Stimulated activated naive CD4-positive, alpha-beta T cell treated with Interleukin-2 at 50 U/mL for 16 hours (primary cell): ENCODE results near the gene THAP2.
"Not testable (repeated sequence)": the region's sequence is repeated elsewhere in the genome, so short reads cannot be mapped to it uniquely, and the experiment has no call there.

Source experiments
- DNase-seq: peaks from one replicate; lab custom pipeline; 2025; lab: John Stamatoyannopoulos, UW

The THAP2 gene

DNA sequence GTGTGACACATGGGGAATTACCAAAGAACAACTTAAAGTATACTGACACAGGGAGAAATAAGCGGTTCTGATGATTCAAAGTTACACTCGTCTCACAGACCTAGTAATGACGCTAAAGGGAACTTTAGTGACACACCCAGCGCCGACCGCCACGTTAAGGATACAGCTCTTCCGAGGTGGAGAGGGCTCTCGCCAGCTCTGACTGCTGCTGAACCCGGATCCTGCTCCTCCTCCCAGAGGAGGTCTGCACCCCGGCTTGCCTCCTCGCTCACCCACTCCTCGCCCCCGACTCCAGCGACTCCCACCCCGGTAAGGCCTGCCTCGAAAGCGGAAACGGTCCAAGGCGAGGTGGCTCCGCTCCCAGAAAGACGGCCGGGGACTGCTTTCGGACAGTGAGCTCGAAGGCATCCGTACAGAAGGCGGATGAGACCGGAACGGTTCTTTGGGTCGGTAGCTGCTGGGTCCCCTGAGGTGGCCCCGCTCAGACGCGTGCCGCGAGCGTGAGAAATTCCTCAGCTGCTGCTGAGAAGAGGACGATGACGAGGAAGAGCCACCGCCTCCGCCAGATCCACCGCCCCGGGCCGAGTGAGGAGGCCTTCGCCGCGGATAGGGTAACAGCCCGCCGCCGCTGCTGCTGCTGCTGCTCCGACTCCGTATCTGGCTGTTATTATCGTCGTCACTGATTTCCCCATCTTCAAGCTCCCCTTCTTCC, 1.1 kb upstream of the THAP2 start:
- DNase-seq: peak; percentile 74

- DNase-seq: no peak
Measured at GRCh38 chr12:71664411-71665089, 449 bp downstream of the THAP2 start.

- DNase-seq: no peak
Measured at GRCh38 chr12:71665090-71665463, 976 bp downstream of the THAP2 start.

DNA sequence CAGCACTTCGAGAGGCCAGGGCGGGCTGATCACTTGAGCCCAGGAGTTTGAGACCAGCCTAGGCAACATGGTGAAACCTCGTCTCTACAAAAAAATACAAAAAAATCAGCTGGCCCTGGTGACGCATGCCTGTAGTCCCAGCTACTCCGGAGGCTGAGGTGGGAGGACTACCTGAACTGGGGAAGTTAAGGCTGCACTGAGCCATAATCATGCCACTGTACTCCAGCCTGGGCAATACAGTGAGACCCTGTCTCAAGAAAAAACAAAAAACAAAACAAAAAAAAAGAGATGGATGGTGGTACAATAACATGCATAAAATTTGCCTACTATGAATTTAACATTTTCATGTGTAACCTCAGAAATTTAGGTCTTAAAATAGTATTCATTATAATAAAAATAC, 2.2 kb downstream of the THAP2 start:
- no peak for DNase-seq

GRCh38 chr12:71671311-71671710, 7.2 kb downstream of the THAP2 start:
- DNase-seq: no peak

DNA sequence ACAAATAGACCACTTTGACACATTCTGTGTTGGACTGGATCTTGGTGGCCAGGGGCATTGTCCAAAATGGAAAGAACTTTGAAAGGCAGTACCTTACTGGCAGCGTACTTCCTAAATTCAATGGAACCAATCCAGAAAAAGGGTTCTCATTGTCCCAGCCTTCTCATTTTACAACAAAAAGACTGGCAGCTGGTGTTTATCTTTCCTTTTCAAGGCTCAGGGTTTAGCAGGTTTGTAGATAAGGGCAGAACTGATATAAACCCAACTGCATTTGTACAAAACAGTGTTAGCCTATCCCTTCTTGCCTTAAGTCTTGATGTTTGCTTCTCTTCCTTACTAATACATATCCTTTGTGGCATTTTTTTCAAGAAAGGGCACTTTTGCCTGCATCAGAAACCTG, 7.7 kb downstream of the THAP2 start:
- DNase-seq: no peak

DNA sequence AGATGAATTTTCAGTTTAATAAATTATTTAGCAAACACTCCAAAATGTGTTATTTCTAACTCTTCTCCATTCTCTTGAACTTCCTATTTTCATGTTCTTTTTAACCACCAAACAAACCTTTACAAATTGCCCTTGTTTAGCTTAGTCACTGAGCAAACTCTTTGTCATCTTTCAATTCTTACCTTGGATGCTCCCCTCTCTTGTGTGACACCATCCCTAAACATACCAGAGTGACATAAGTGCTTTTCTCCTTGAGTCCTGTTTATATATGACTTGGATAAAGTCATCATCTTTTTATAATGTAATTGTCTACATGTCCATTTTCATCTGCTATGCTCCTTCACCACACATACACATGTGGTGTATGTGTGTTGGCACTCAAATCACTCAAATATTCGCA, 18.4 kb downstream of the THAP2 start:
- DNase-seq: no peak

- DNase-seq: no peak
Measured at GRCh38 chr12:71683633-71684032, 19.5 kb downstream of the THAP2 start.

DNA sequence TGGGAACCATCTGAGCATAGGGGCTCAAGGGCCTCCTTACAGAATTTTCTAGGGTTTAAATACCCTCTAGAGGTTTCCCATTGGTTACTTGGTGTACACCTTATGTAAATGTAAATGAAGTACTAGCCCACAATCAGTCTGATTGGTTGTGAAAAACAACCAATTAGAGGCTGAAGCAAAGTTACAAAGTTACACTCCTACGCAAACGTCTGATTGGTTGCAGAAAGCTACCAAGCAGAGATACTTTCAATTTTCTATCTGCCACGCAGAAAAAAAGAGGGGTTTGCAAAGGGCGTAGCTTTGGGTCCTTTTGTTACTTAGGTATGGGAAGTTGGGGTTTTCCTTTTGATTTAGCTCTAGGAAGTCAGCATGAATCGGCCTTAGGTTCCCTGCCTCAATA, 20.0 kb downstream of the THAP2 start:
- no peak for DNase-seq

DNA sequence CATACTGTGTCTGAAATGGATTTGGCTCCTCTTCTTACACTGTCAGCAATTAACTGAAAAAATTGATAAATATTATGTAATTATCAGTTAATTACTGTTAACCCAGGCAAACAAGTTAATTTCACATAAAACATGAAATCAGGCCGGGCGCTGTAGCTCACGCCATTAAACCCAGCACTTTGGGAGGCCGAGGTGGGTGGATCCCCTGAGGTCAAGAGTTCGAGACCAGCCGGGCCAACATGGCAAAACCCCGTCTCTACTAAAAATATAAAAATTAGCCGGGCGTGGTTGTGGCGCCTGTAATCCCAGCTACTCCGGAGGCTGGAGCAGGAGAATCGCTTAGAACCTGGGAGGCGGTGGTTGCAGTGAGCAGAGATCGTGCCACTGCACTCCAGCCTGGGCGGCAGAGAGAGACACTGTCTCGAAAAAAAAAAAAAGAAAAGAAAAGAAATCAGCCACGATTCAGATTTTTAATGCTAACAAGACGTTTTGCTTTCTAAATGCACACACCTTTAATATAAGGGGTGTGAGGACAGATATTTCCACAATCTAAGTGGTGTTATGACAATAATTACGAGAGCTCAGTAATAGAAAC, 21.3 kb downstream of the THAP2 start:
- DNase-seq: no peak

- DNase-seq: peak; percentile 77
Measured at GRCh38 chr12:71685914-71686657, 22.0 kb downstream of the THAP2 start, which contains the start of gene TMEM19. Gene TMEM19 (plus strand): TSS chr12:71686082. CDS start chr12:71686681, 599 bp downstream.

DNA sequence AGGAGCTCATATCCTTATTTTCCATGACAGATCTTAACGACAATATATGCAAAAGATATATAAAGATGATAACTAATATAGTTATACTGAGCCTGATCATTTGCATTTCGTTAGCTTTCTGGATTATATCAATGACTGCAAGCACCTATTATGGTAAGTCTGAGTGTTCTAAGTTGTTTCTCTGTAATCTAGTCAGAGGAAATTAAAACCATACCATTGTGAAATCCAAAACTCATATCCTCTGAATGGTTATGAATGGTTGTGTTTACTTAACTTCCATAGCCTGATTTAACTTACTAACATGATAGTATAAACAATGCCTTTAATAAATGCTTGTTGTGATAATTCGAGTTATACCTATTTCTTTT, 22.5 kb downstream of the THAP2 start:
- no peak for DNase-seq

DNA sequence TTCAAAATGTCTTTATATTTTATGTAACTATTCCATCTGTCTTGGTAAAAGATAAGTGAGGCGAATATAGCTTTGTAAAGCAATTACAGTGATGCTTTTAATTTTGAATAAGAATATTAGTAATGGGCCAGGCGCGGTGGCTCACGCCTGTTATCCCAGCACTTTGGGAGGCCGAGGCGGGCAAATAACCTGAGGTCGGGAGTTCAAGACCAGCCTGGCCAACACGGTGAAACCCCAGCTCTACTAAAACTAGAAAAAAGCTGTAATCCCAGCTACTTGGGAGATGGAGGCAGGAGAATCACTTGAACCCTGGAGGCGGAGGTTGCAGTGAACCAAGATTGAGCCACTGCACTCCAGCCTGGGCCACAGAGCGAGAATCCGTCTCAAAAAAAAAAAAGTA, 23.1 kb downstream of the THAP2 start:
- not testable (repeated sequence) for DNase-seq

DNA sequence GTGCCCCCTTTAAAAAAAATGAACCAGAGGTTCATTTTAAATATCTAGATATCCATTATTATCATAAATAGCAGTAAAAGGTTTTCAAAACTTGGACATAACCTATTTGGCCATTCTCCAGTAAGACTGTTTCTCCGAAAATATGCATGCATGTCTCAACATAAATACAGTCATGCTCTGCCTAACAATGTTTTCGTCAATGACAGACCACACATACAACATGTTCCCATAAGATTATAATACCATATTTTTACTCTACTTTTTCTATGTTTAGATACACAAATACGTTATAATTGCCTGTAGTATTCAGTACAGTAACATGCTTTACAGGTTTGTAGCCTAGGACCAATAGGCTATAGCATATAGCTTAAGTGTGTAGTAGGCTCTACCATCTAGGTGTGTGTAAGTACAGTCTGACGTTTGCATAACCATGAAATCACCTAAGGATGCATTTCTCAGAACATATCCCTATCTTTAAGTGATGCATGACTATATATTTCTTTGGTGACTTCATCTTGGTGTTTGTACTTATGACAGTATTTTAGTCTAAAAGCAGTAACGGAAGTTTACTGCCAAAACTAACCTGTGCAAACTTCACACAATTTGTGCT, 25.0 kb downstream of the THAP2 start:
- no peak for DNase-seq

DNA sequence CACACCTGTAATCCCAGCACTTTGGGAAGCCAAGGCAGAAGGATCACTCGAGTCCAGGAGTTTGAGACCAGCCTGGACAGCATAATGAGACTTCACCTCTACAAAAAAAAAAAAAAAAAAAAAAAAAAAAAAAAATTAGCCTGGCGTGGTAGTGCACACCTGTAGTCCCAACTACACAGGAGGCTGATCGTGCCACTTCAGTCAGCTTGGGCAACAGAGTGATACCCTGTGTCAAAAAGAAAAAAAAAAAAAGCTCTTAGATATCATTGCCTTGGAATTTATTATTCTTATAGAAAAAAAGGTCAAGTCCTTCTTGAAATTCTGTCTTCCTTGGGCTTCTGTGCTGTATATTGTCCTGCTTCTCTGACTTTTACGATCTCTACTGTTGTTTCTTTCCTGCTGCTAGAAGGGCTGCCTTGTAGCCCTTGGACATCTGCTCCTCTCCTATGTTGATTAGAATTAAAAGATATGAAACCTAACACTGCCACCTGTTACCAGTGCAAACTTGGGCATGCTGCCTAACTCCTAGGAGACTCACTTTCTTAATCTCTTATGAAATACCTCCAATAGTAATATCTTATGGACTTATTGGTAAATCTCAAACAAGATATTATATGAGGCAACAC, 27.5 kb downstream of the THAP2 start:
- DNase-seq: no peak

GRCh38 chr12:71693126-71693525, 29.0 kb downstream of the THAP2 start:
- DNase-seq: no peak

DNA sequence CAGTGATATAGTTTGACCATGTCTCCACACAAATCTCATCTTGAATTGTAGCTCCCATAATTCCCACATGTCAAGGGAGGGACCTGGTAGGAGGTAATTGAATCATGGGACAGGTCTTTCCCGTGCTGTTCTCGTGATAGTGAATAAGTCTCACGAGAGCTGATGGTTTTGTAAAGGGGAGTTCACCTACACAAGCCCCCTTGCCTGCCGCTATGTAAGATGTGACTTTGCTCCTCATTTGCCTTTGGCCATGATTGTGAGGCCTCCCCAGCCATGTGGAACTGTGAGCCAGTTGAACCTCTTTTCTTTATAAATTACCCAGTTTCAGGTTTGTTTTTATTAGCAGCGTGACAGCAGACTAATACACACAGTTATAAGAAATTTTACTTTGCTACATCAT, 29.6 kb downstream of the THAP2 start:
- DNase-seq: not testable (repeated sequence)

DNA sequence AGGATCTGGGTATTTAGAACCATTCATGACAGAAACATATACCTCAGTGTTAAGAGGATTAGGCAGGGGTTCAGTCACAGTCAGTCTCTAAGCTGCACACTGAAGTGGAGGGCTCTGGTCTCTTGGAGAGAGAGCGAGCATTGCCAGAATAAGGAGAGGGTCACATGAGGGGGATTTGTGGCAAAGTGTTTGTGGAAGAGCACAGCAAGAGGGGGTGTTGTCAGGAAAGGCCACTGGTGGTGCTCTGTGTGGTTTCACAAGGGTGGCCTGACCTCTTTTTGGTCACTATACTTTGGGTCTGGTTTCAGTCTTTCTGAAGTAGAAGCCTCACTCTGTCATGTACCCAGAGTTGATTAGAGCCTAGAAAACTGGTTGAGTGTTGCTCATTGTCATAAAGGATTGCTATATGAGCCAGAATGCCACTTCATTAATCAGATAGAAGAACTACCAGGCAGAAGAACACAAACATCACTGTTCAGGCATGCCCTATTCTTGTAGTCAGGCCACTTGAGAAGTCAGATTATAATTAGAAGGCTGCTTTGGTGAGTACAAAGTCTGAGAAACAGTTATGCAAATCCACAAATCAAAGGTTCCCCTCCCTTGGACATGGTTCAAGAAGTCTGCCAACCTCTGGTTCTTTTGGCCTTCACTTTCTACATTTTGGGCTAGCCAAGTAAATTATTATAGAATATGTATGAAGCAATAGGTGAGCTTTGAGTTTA, 30.2 kb downstream of the THAP2 start:
- no peak for DNase-seq

- no peak for DNase-seq
Measured at GRCh38 chr12:71695782-71696181, 31.7 kb downstream of the THAP2 start.

DNA sequence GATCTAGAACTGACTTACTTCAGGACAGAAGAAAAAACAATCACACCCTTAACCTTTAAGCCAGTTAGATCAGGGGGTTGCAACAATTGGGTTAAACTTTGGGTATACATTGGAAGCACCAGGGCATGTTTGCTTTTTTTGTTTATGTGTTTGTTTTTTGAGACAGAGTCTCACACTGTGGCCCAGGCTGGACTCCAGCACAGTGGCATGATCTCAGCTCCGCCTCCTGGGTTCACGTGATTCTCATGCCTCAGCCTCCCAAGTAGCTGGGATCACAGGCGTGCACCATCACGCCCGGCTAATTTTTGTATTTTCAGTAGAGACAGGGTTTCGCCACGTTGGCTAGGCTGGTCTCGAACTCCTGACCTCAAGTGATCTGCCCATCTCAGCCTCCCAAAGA, 38.1 kb downstream of the THAP2 start:
- DNase-seq: not testable (repeated sequence)

DNA sequence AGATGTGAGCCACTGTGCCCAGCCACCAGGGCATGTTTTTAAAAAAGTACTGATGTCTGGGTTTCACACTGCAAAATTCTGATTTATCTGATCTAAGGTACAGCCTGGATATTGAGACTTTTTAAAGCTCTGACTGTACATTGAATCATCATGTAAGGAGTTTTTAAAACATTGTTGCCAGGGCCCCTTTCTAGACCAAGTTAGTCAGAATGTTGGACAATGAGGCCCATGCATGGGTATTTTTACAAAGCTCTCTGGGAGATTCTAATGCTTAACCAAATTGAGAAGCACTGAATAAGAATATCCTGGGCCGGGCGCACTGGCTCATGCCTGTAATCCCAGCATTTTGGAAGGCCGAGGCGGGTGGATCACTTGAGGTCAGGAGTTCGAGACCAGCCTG, 38.5 kb downstream of the THAP2 start:
- no peak for DNase-seq
